Stimulated activated CD8-positive, alpha-beta memory T cell treated with anti-CD3 and anti-CD28 coated beads, Interleukin-7, amount 100 ng/mL, for 4 hours (primary cell): Measurements from ENCODE around the gene UTS2R.
A peak's percentile ranks its signal among the peaks of the same experiment; 100 is the strongest.
"Not testable (repeated sequence)": the region's sequence is repeated elsewhere in the genome, so short reads cannot be mapped to it uniquely, and the experiment has no call there.

Experiments used
- DNase-seq, 2 donors: peaks; one replicate each; pipeline ENCODE4 v3.0.0-alpha.2; 2020; ENCODE audit warnings: low read depth in 2 of 2

Gene UTS2R

GRCh38 chr17:82408288-82408937 is 36.8 kb downstream of the UTS2R start:
- no peak for DNase-seq

GRCh38 chr17:82408938-82409318 is 37.4 kb downstream of the UTS2R start:
- no peak for DNase-seq

- no peak for DNase-seq
Observed at GRCh38 chr17:82410014-82410716, 38.6 kb downstream of the UTS2R start.

GRCh38 chr17:82411396-82412053 is 40.0 kb downstream of the UTS2R start:
- no peak for DNase-seq

- not testable (repeated sequence) for DNase-seq
Observed at GRCh38 chr17:82412081-82412480, 40.5 kb downstream of the UTS2R start.

- no peak for DNase-seq
Observed at GRCh38 chr17:82412535-82413520, 41.3 kb downstream of the UTS2R start.

GRCh38 chr17:82414548-82415281 is 43.1 kb downstream of the UTS2R start:
- peak; percentile 50 to 57 for DNase-seq

GRCh38 chr17:82415336-82415735 is 43.8 kb downstream of the UTS2R start:
- DNase-seq: no peak

GRCh38 chr17:82415786-82416185 is 44.2 kb downstream of the UTS2R start:
- no peak for DNase-seq

- DNase-seq: no peak
Observed at GRCh38 chr17:82416264-82416663, 44.7 kb downstream of the UTS2R start.

- no peak for DNase-seq
Observed at GRCh38 chr17:82416771-82417170, 45.2 kb downstream of the UTS2R start.

- peak; percentile 57 to 81 for DNase-seq
Observed at GRCh38 chr17:82418001-82418986, 46.7 kb downstream of the UTS2R start, which contains the start of the genes HEXD and OGFOD3. TSS of gene HEXD (plus strand) at chr17:82418347. CDS start at chr17:82419800, 1,453 bp downstream. TSS of gene OGFOD3 (minus strand) at chr17:82418586. CDS start at chr17:82418485, 101 bp downstream.

GRCh38 chr17:82419540-82419939 is 48.0 kb downstream of the UTS2R start:
- no peak for DNase-seq

GRCh38 chr17:82424001-82424862 is 52.7 kb downstream of the UTS2R start:
- peak in 1 of 2 donors; percentile 23 for DNase-seq

GRCh38 chr17:82424863-82425159 is 53.2 kb downstream of the UTS2R start:
- no peak for DNase-seq
